GM23338 (cell line): ENCODE results near the gene CLSTN2.

Experiments used
- EZH2 ChIP-seq: fragments of 200-600 bp; sonication (generic); IDR thresholded peaks from one replicate; pipeline ENCODE4 v1.8.0; 2017; ENCODE audit warnings: antibody characterized with exemption, mild to moderate bottlenecking, low read depth; ENCODE audit not compliant: unreplicated experiment
- EZH2phosphoT487 ChIP-seq: fragments of 200-600 bp; sonication (generic); IDR thresholded peaks from one replicate; pipeline ENCODE4 v1.8.1; 2018; ENCODE audit warnings: antibody characterized with exemption; ENCODE audit not compliant: unreplicated experiment
- JUNB ChIP-seq: IDR thresholded peaks from one replicate; pipeline ENCODE4 v1.6.1; 2016; ENCODE audit warnings: antibody characterized with exemption; ENCODE audit not compliant: unreplicated experiment
- POLR2AphosphoS5 ChIP-seq: IDR thresholded peaks from 2 replicates; pipeline ENCODE4 v1.6.1; 2016; ENCODE audit warnings: antibody characterized with exemption, low read depth
- STAT1 ChIP-seq: IDR thresholded peaks from one replicate; pipeline ENCODE4 v1.6.1; 2016; ENCODE audit warnings: antibody characterized with exemption; ENCODE audit not compliant: unreplicated experiment
- ZNF114 ChIP-seq: fragments of 250-450 bp; sonication (Bioruptor Pico); IDR thresholded peaks from 2 replicates; pipeline ENCODE4 v1.5.0; 2020; ENCODE audit warnings: mild to moderate bottlenecking, moderate library complexity
- TF ChIP-seq, protein P1 (sequence below), 2 experiments: fragments of 200-600 bp in 1 of 2; sonication (generic) in 1 of 2; conservative IDR thresholded peaks; 2 replicates each; pipeline versions ENCODE4 v1.5.1 to v1.6.1; 2016 to 2017; ENCODE audit warnings: antibody characterized with exemption in 2 of 2, low read depth in 2 of 2, mild to moderate bottlenecking in 2 of 2, moderate library complexity in 1 of 2
- TF ChIP-seq, protein P2 (sequence below): IDR thresholded peaks from one replicate; pipeline ENCODE4 v1.6.1; 2018; ENCODE audit warnings: antibody characterized with exemption; ENCODE audit not compliant: unreplicated experiment
- TF ChIP-seq, protein P3 (sequence below): IDR thresholded peaks from 2 replicates; pipeline ENCODE4 v1.6.1; 2016; ENCODE audit warnings: antibody characterized with exemption

DNA sequence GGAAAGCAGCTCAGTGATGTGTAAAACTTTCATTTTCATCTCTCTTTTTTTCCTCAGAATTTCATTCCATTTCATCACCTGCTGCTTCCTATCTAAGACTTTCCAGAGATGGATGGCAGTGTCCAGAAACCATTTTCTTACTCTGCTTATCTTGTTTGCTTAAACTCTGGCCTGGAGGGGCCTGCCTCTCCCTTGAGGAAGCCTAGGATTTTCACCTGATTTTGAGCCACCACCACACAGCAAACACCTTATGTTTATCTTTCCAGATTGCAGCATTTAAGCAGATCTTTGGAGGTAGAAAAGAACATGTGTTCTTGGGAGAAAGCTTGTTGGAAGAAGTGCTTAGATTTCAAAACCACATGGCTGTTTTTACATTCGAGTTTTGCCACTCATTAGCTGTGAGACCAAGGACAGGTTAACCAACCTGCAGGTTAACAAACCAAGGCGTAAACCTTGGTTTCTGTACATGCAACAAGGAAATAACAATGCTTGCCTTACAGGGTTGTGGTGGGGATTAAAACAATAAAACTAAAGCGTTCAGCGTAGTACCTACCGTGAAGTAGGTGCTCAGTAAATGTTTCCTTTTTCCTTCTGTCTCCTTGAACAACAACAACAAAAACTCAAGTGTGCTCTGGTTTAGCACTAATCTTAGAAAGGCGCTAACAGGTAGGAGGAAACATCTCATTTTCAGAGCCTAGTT is 120.3 kb downstream of the CLSTN2 start:
- TF ChIP-seq, protein P1, sequence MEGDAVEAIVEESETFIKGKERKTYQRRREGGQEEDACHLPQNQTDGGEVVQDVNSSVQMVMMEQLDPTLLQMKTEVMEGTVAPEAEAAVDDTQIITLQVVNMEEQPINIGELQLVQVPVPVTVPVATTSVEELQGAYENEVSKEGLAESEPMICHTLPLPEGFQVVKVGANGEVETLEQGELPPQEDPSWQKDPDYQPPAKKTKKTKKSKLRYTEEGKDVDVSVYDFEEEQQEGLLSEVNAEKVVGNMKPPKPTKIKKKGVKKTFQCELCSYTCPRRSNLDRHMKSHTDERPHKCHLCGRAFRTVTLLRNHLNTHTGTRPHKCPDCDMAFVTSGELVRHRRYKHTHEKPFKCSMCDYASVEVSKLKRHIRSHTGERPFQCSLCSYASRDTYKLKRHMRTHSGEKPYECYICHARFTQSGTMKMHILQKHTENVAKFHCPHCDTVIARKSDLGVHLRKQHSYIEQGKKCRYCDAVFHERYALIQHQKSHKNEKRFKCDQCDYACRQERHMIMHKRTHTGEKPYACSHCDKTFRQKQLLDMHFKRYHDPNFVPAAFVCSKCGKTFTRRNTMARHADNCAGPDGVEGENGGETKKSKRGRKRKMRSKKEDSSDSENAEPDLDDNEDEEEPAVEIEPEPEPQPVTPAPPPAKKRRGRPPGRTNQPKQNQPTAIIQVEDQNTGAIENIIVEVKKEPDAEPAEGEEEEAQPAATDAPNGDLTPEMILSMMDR (conservative IDR thresholded peaks at IDR 0.05; ENCODE audit: low read depth in 2 of 2): no peak
- TF ChIP-seq, protein P2, sequence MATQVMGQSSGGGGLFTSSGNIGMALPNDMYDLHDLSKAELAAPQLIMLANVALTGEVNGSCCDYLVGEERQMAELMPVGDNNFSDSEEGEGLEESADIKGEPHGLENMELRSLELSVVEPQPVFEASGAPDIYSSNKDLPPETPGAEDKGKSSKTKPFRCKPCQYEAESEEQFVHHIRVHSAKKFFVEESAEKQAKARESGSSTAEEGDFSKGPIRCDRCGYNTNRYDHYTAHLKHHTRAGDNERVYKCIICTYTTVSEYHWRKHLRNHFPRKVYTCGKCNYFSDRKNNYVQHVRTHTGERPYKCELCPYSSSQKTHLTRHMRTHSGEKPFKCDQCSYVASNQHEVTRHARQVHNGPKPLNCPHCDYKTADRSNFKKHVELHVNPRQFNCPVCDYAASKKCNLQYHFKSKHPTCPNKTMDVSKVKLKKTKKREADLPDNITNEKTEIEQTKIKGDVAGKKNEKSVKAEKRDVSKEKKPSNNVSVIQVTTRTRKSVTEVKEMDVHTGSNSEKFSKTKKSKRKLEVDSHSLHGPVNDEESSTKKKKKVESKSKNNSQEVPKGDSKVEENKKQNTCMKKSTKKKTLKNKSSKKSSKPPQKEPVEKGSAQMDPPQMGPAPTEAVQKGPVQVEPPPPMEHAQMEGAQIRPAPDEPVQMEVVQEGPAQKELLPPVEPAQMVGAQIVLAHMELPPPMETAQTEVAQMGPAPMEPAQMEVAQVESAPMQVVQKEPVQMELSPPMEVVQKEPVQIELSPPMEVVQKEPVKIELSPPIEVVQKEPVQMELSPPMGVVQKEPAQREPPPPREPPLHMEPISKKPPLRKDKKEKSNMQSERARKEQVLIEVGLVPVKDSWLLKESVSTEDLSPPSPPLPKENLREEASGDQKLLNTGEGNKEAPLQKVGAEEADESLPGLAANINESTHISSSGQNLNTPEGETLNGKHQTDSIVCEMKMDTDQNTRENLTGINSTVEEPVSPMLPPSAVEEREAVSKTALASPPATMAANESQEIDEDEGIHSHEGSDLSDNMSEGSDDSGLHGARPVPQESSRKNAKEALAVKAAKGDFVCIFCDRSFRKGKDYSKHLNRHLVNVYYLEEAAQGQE: no peak
- TF ChIP-seq POLR2AphosphoS5: no peak
- no peak for TF ChIP-seq EZH2
- TF ChIP-seq EZH2phosphoT487: no peak
- TF ChIP-seq JUNB: no peak
- no peak for TF ChIP-seq STAT1
- TF ChIP-seq, protein P3, sequence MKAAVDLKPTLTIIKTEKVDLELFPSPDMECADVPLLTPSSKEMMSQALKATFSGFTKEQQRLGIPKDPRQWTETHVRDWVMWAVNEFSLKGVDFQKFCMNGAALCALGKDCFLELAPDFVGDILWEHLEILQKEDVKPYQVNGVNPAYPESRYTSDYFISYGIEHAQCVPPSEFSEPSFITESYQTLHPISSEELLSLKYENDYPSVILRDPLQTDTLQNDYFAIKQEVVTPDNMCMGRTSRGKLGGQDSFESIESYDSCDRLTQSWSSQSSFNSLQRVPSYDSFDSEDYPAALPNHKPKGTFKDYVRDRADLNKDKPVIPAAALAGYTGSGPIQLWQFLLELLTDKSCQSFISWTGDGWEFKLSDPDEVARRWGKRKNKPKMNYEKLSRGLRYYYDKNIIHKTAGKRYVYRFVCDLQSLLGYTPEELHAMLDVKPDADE: no peak
- TF ChIP-seq ZNF114 (CRISPR knock-in tag): no peak
